Activated T-cell treated with anti-CD3 and anti-CD28 coated beads, Interleukin-2, amount 50 U/mL, for 24 hours (primary cell): Measurements from ENCODE around the gene HNF1A.

ENCODE experiments used
- DNase-seq: peaks from one replicate; pipeline ENCODE4 v3.0.0-alpha.2; 2020
- H3K27ac Mint-ChIP-seq: 2 replicates; pipeline ENCODE4 v1.8.0; 2020; ENCODE audit warnings: mild to moderate bottlenecking, mixed read lengths
- H3K27me3 Mint-ChIP-seq: 2 replicates; pipeline ENCODE4 v1.8.0; 2020; ENCODE audit warnings: mixed read lengths
- H3K36me3 Mint-ChIP-seq: 2 replicates; pipeline ENCODE4 v1.8.0; 2020; ENCODE audit warnings: low read depth, mixed read lengths
- H3K4me1 Mint-ChIP-seq: 2 replicates; pipeline ENCODE4 v1.8.0; 2020; ENCODE audit warnings: low read depth, mixed read lengths
- H3K4me3 Mint-ChIP-seq: 2 replicates; pipeline ENCODE4 v1.8.0; 2020; ENCODE audit warnings: mild to moderate bottlenecking, moderate library complexity, mixed read lengths
- H3K9me3 Mint-ChIP-seq: 2 replicates; pipeline ENCODE4 v1.8.0; 2020; ENCODE audit warnings: mixed read lengths

Gene HNF1A

DNA sequence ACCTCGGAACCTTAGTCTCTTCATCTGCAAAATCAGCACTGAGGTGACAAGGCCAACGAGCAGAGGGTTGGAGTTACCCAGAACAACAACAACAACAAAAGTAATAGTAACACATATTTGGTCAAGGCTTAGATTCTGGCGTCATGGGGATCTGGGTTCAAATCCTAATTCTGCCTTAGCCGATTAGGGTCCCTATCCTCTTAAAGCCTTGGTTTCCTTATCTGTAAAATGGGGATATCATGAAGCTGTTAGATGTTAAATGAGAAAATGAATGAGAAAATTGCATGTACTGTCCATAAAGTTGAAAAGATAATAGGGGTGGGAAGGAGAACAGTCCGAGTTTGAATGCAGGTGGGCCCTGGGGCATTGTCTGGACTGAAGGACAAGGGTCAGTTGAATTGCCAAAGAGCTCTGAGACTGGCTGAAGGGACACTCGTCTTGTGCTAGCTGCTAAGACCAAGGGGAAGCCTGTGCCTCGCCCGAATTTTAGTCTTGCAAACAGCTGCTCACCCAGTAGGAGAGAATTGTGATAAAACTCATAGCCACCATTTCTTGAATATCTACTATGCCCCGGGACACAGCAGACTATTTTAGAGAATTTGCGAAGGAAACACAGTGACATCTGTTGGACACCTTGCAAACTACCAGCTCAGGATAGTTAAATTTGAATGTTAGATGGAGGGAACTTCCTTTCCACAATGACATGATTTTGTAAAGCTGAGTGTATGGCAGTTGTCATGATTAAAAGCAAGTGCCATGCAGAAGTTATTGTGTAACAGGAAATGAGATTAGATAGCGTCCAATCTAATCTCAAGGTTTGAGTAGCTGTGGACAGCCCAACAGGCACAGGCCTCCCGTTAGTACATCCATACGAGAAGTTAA lies 6.8 kb upstream of the HNF1A start:
- Mint-ChIP-seq H3K27ac (no peak overlapping the region), H3K4me1 (peaks cover 4% of the 10 kb centered on the region), H3K9me3 (no peaks in the 10 kb centered on the region), H3K36me3 (no peaks in the 10 kb centered on the region), H3K4me3 (no peak overlapping the region), H3K27me3 (no peaks in the 10 kb centered on the region)
- peak; percentile 36 for DNase-seq

GRCh38 chr12:120972870-120973543 lies 5.3 kb upstream of the HNF1A start:
- Mint-ChIP-seq H3K27me3 (no peaks in the 10 kb centered on the region), H3K4me3 (no peak overlapping the region), H3K9me3 (no peaks in the 10 kb centered on the region), H3K27ac (no peak overlapping the region), H3K4me1 (peaks cover 4% of the 10 kb centered on the region), H3K36me3 (no peaks in the 10 kb centered on the region)
- DNase-seq = no peak

DNA sequence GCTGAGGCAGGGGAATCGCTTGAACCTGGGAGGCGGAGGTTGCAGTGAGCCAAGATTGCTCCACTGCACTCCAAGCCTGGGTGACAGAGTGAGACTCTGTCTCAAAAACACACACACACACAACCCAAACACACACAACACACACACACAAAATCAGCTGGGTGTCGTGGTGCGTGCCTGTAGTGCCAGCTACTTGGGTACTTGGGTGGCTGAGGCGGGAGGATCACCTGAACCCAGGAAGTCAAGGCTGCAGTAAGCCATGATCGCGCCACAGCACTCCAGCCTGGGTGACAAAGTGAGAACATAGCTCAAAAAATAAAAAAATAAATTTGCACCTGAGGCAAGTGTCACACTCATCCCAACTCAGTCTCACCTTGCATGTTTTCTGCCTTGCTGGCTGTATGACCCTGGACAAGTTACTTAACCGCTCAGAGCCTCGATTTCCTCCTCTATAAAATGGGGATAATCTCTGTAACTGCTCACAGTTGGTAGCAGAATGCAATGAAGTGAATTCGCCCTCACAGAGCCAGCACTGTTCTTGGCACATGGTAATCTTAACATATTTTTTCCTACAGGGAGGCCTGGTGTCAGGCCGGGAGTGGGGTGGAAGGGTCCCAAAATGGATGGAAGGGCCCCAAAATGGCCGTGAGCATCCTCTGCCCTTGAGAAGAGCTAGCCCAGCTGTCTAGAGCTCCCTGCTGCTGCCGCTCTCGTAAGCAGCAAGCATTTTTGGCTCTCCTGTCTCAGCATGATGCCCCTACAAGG lies 630 bp upstream of the HNF1A start:
- H3K4me3 Mint-ChIP-seq = no peak overlapping the region
- H3K4me1 Mint-ChIP-seq = no peaks in the 10 kb centered on the region
- H3K27ac Mint-ChIP-seq = no peak overlapping the region
- no peaks in the 10 kb centered on the region for H3K27me3 Mint-ChIP-seq
- no peak for DNase-seq
- no peaks in the 10 kb centered on the region for H3K9me3 Mint-ChIP-seq
- H3K36me3 Mint-ChIP-seq = no peaks in the 10 kb centered on the region

DNA sequence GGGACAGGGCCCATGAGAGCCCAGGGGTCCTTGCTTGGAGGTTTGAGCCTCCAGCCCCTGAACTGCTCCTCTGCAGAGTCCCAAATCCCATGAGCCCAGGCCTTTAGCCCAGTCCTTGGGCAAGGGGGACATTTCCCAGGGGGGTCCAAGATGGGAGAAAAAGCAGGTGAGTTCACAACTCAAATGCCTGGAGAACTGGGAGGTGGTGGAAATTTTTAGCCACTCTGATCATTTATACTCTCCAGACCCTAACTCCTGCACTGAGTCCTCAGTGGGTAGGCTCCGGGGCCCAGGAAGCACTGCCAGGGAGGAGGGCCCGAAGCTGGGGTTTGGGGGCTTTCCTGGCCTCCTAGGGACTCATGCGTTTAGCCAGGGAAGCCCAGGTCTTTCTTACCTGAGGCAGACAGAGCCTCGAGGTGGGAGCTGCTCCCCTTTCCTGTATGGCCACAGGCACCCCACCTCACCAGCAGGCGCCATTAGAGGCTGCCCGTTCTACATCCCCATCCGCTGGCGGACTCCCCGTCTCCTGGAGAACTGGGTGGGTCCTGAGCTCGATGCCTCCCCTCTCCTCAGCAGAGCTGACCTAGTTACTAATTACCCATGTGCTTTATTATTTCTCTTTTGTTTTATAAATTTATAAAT lies 998 bp downstream of the HNF1A start:
- no peaks in the 10 kb centered on the region for H3K36me3 Mint-ChIP-seq
- H3K9me3 Mint-ChIP-seq = no peaks in the 10 kb centered on the region
- no peak overlapping the region for H3K4me3 Mint-ChIP-seq
- H3K27ac Mint-ChIP-seq = no peak overlapping the region
- DNase-seq = no peak
- H3K27me3 Mint-ChIP-seq = no peaks in the 10 kb centered on the region
- H3K4me1 Mint-ChIP-seq = no peaks in the 10 kb centered on the region

DNA sequence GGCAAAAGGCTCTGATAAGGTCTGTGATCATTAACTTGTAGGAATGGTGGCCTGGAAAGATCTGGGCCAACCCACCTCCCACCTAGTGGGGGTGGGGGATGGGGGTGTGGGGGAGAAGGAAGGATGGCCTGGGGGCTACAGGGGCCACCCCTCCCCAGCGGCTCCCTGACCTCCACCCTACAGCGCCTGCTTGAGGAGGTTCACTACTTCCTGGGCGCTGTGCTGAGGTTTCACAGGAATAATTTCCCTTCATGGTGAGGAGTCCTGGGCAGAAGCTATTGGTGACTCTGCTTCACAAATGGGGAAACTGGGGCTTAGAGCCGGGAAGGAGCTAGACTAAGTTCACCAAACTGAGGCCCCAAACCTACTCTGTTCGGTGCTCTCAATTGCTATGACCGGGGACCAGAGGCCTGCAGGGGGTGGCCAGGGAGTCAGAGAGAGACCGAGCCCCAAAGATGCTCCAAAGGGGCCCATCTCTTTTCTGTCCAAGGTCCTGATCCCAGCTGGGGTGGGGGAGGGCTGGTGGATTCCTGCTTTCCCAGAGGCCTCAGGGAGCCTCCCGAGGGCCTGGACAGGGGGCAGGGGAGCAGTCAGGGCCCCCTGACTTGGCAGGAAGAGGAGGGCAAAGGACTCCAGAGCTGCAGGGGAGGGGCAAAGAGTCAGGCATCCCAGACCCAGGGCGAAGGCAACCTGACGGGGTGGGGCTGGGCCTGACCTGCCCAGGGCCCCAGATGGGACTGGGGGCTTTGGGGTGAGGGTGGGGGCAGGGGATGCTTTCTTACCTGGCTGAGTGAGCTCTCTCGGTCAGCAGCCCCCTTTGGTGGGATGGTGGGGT lies 1.7 kb downstream of the HNF1A start:
- DNase-seq = no peak
- Mint-ChIP-seq H3K4me3 (no peak overlapping the region), H3K36me3 (no peaks in the 10 kb centered on the region), H3K4me1 (no peaks in the 10 kb centered on the region), H3K27ac (no peak overlapping the region), H3K9me3 (no peaks in the 10 kb centered on the region), H3K27me3 (no peaks in the 10 kb centered on the region)

GRCh38 chr12:120980800-120981368 lies 2.5 kb downstream of the HNF1A start:
- no peak overlapping the region for H3K27ac Mint-ChIP-seq
- H3K9me3 Mint-ChIP-seq = no peaks in the 10 kb centered on the region
- no peak for DNase-seq
- no peaks in the 10 kb centered on the region for H3K4me1 Mint-ChIP-seq
- H3K4me3 Mint-ChIP-seq = no peak overlapping the region
- H3K27me3 Mint-ChIP-seq = no peaks in the 10 kb centered on the region
- H3K36me3 Mint-ChIP-seq = no peaks in the 10 kb centered on the region

DNA sequence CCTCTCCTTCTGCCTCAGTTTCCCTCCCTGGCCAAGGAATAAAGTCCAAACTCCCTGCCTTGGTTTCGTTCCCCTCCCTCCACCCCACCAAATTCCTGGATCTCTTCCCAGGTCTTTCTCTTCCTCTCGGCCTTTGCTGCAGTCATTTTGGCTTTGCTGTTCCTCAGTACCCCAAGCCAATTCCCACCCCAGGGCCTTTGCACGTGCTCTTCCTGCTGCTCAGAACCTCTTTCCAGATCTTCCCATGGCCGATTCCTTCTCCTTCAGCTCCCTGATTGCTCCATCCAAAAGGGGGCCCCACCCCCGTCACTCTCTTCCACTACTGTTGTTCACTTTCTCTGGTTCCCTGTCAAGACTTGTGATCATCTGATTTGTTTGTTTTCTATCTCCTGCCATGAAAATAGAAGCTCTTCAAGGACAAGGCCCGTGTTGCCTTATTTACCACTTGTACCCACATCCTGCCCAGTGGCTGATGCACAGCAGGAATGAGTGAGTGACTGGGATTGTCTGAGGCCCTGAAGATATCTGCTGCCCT lies 3.1 kb downstream of the HNF1A start:
- Mint-ChIP-seq H3K4me1 (no peaks in the 10 kb centered on the region), H3K27me3 (no peaks in the 10 kb centered on the region), H3K36me3 (no peaks in the 10 kb centered on the region), H3K4me3 (no peak overlapping the region), H3K27ac (no peak overlapping the region), H3K9me3 (no peaks in the 10 kb centered on the region)
- DNase-seq = no peak

DNA sequence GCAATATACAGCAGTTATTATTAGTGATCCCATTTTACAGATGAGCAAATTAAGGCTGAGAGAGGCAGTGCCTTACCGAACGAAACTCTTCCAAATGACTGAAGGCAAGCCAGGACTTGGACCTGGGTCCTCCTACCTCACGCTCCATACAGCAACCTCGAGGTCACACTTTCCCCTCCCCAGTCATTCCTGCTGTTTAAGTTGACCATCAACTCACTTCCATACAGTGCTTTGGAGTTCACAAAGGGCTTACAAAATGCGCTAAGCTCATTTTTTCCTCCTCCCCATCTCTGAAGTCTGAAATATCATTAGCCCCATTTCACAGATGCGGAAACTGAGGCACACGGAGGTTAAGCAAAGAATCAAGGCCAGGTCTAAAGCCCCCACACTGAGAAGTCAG lies 4.3 kb downstream of the HNF1A start:
- no peaks in the 10 kb centered on the region for H3K4me1 Mint-ChIP-seq
- H3K27me3 Mint-ChIP-seq = no peaks in the 10 kb centered on the region
- no peak overlapping the region for H3K4me3 Mint-ChIP-seq
- no peaks in the 10 kb centered on the region for H3K9me3 Mint-ChIP-seq
- no peak for DNase-seq
- no peaks in the 10 kb centered on the region for H3K36me3 Mint-ChIP-seq
- no peak overlapping the region for H3K27ac Mint-ChIP-seq

GRCh38 chr12:120983759-120984158 lies 5.4 kb downstream of the HNF1A start:
- Mint-ChIP-seq H3K4me3 (no peak overlapping the region), H3K9me3 (no peaks in the 10 kb centered on the region), H3K36me3 (no peaks in the 10 kb centered on the region), H3K27me3 (no peaks in the 10 kb centered on the region), H3K27ac (peak overlapping the region; percentile 38), H3K4me1 (no peaks in the 10 kb centered on the region)
- no peak for DNase-seq

DNA sequence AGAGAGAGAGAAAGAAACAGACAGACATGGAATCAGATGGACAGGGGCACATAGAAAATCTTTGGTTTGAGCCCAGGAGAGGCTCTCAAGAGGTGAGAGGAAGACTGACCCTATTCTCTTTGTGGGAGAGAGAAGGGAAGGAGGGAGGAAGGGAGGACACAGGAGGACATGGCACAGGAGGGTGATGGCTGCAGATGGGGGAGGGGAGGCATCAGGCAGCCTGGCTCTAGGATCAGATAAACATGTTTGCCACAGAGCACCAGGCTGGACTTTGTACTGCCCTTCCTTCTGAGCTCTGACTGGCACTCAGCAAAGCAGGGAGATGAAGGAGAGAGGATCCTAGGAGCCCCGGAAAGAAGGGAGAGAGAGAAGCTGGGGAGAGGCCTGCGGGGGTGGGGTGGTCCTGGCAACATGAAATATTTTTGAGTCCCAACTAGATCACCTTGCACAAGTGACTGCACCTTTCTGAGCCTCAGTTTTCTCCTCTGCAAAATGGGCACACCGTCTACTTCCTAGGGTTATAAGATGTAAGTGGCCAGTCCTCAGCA lies 6.1 kb downstream of the HNF1A start:
- DNase-seq = no peak
- Mint-ChIP-seq H3K4me1 (no peaks in the 10 kb centered on the region), H3K27me3 (peaks cover 1% of the 10 kb centered on the region), H3K4me3 (no peak overlapping the region), H3K27ac (no peak overlapping the region), H3K9me3 (no peaks in the 10 kb centered on the region), H3K36me3 (no peaks in the 10 kb centered on the region)

- Mint-ChIP-seq H3K4me1 (no peaks in the 10 kb centered on the region), H3K4me3 (no peak overlapping the region), H3K36me3 (no peaks in the 10 kb centered on the region), H3K27ac (no peak overlapping the region), H3K27me3 (peaks cover 4% of the 10 kb centered on the region), H3K9me3 (no peaks in the 10 kb centered on the region)
- DNase-seq = no peak
These were observed 9.9 kb downstream of the HNF1A start for GRCh38 chr12:120988234-120988633.

- no peaks in the 10 kb centered on the region for H3K9me3 Mint-ChIP-seq
- no peaks in the 10 kb centered on the region for H3K4me1 Mint-ChIP-seq
- peaks cover 4% of the 10 kb centered on the region for H3K27me3 Mint-ChIP-seq
- no peak overlapping the region for H3K27ac Mint-ChIP-seq
- no peak overlapping the region for H3K4me3 Mint-ChIP-seq
- DNase-seq = no peak
- H3K36me3 Mint-ChIP-seq = no peaks in the 10 kb centered on the region
These were observed 10.3 kb downstream of the HNF1A start for GRCh38 chr12:120988658-120989057.

- no peak for DNase-seq
- H3K27ac Mint-ChIP-seq = no peak overlapping the region
- H3K27me3 Mint-ChIP-seq = peaks cover 4% of the 10 kb centered on the region
- H3K9me3 Mint-ChIP-seq = no peaks in the 10 kb centered on the region
- no peaks in the 10 kb centered on the region for H3K36me3 Mint-ChIP-seq
- no peak overlapping the region for H3K4me3 Mint-ChIP-seq
- no peaks in the 10 kb centered on the region for H3K4me1 Mint-ChIP-seq
These were observed 11.3 kb downstream of the HNF1A start for GRCh38 chr12:120989687-120990086.
